Stimulated activated CD8-positive, alpha-beta memory T cell treated with anti-CD3 and anti-CD28 coated beads, Interleukin-7, amount 100 ng/mL, for 4 hours (primary cell): Measurements from ENCODE around the gene PRSS21.

Experiments
- DNase-seq, 2 donors: peaks; one replicate each; pipeline ENCODE4 v3.0.0-alpha.2; 2020; ENCODE audit warnings: low read depth in 2 of 2

Gene PRSS21

GRCh38 chr16:2843526-2843925 is 26.5 kb downstream of the PRSS21 start:
- no peak for DNase-seq

- no peak for DNase-seq
Observed at GRCh38 chr16:2845116-2845515, 28.1 kb downstream of the PRSS21 start.

- DNase-seq: no peak
Observed at GRCh38 chr16:2846511-2847310, 29.7 kb downstream of the PRSS21 start.

GRCh38 chr16:2848933-2849725 is 32.1 kb downstream of the PRSS21 start:
- DNase-seq: no peak

GRCh38 chr16:2852003-2852730 is 35.1 kb downstream of the PRSS21 start:
- DNase-seq: no peak

- DNase-seq: no peak
Observed at GRCh38 chr16:2852731-2853507, 35.9 kb downstream of the PRSS21 start.

- no peak for DNase-seq
Observed at GRCh38 chr16:2853531-2854073, 36.6 kb downstream of the PRSS21 start.

GRCh38 chr16:2854700-2855309 is 37.8 kb downstream of the PRSS21 start:
- DNase-seq: no peak

GRCh38 chr16:2855536-2855935 is 38.5 kb downstream of the PRSS21 start:
- DNase-seq: no peak

- no peak for DNase-seq
Observed at GRCh38 chr16:2856061-2856670, 39.1 kb downstream of the PRSS21 start.

GRCh38 chr16:2856686-2857450 is 39.8 kb downstream of the PRSS21 start:
- no peak for DNase-seq

- no peak for DNase-seq
Observed at GRCh38 chr16:2857451-2858244, 40.6 kb downstream of the PRSS21 start, which contains the start of gene PRSS22. TSS of gene PRSS22 (minus strand) at chr16:2858170. CDS start at chr16:2858104, 66 bp downstream.

- DNase-seq: no peak
Observed at GRCh38 chr16:2858245-2859025, 41.4 kb downstream of the PRSS21 start.

GRCh38 chr16:2859686-2860265 is 42.7 kb downstream of the PRSS21 start:
- DNase-seq: no peak

GRCh38 chr16:2860826-2861567 is 44.0 kb downstream of the PRSS21 start:
- DNase-seq: no peak

- no peak for DNase-seq
Observed at GRCh38 chr16:2865651-2866050, 48.6 kb downstream of the PRSS21 start.

- DNase-seq: no peak
Observed at GRCh38 chr16:2866431-2866830, 49.4 kb downstream of the PRSS21 start.
